ENCODE data around the gene NSG1. TPM values are rescaled to one million over a fixed set of nuclear protein-coding genes. Genes with fewer than 3 reads are reported as not detected.

NSG1 gene
- total and polyA plus RNA-seq, 2 of the 8 experiments (the other 6 are each of a cell fraction or from before 2014, with no cell fraction given): 35.7 to 61.4 TPM

GRCh38 chr4:4425696-4426095 lies 38.8 kb downstream of the NSG1 start:
- Histone ChIP-seq H3K4me1 (replicated peaks in 1 of 4; ENCODE audit: control insufficient read depth in 3 of 4, insufficient read depth in 4 of 4, low read length in 3 of 4) (peaks cover 21 to 50% (median 36%) of the 10 kb centered on the region in 4 experiments), H4K20me1 (replicated peaks in 1 of 2; ENCODE audit: control insufficient read depth in 1 of 2, insufficient read depth in 2 of 2, low read length in 2 of 2) (no peaks in the 10 kb centered on the region), H3K27me3 (replicated peaks in 1 of 4; ENCODE audit: control insufficient read depth in 3 of 4, extremely low read depth in 1 of 4, insufficient read depth in 3 of 4, low read length in 3 of 4) (no peaks in the 10 kb centered on the region; a peak in 1 of 7 replicates), H3K79me1 (ENCODE audit: low read depth, low read length) (no peaks in the 10 kb centered on the region), H2AFZ (ENCODE audit: low read length) (no peak overlapping the region), H3K27ac (ENCODE audit: low read depth, low read length) (no peak overlapping the region), H2BK20ac (ENCODE audit: low read length) (peak overlapping the region; percentile 82; the same call in 1 of the 2 replicates), H3K79me2 (ENCODE audit: control insufficient read depth in 1 of 2, insufficient read depth in 2 of 2, low read length in 2 of 2) (no peaks in the 10 kb centered on the region), H4K8ac (ENCODE audit: extremely low read depth, insufficient read depth, low read length) (no peak overlapping the region), H2BK15ac (ENCODE audit: low read length) (peak overlapping the region; percentile 22), H4K91ac (replicated peaks; ENCODE audit: insufficient read length, low read length) (peak overlapping the region; percentile 59), H2BK12ac (ENCODE audit: low read depth, low read length) (no peak overlapping the region; the same call in 1 of the 2 replicates), H3K14ac (ENCODE audit: insufficient read length) (no peak overlapping the region), H3K36me3 (ENCODE audit: control insufficient read depth in 2 of 4, insufficient read depth in 4 of 4, low read length in 3 of 4) (peaks cover 0 to 3% (median under 1%) of the 10 kb centered on the region in 4 experiments; a peak in 2 of 8 replicates), H3K23ac (ENCODE audit: insufficient read length) (no peak overlapping the region), H2BK120ac (replicated peaks; ENCODE audit: low read depth, low read length) (no peak overlapping the region), H4K5ac (ENCODE audit: insufficient read length, low read depth, low read length) (no peak overlapping the region), H3K4ac (replicated peaks; ENCODE audit: insufficient read length, low read depth, low read length) (peak overlapping the region; percentile 17), H3K56ac (replicated peaks; ENCODE audit: insufficient read length, low read depth, low read length) (no peak overlapping the region), H2AK5ac (ENCODE audit: low read depth, low read length) (peak overlapping the region; percentile 26; the same call in 1 of the 2 replicates), H3K4me3 (ENCODE audit: extremely low read depth in 1 of 4, insufficient read depth in 2 of 4, low read depth in 3 of 4, low read length in 4 of 4) (no peak overlapping the region), H3K9me3 (ENCODE audit: insufficient read depth in 2 of 2, low read depth in 1 of 2, low read length in 1 of 2) (no peaks in the 10 kb centered on the region), H3K23me2 (ENCODE audit: low read depth, low read length) (no peaks in the 10 kb centered on the region), H3K18ac (ENCODE audit: extremely low read depth, low read length) (no peak overlapping the region; the same call in 1 of the 2 replicates), H3K4me2 (ENCODE audit: insufficient read depth in 1 of 2, low read depth in 2 of 2, low read length in 2 of 2) (no peak overlapping the region; a peak in 1 of 4 replicates), H2BK5ac (ENCODE audit: low read depth, low read length) (peak overlapping the region; percentile 36; the same call in 1 of the 2 replicates), H3K9ac (replicated peaks in 1 of 4; ENCODE audit: extremely low read depth in 1 of 4, low read depth in 3 of 4, low read length in 3 of 4) (no peak overlapping the region)
- CTCF ChIA-PET (ENCODE audit: partially characterized antibody): interaction anchor here (0.8 to 3.8 kb wide), 11 partner anchors 8 to 165 kb away, joined by 3 to 28 read pairs (median 3); partner anchors contain the start of gene NSG1
- POLR2A ChIA-PET (ENCODE audit: partially characterized antibody): interaction anchor here (1.8 to 4.2 kb wide), 2 partner anchors 10 to 18 kb away, joined by 5 to 17 read pairs; no protein-coding TSS in a partner anchor
- WGBS, 2 experiments (ENCODE audit: extremely low coverage in 1 of 2, insufficient coverage in 1 of 2, insufficient read length in 1 of 2, insufficient replicate concordance in 2 of 2, low coverage in 1 of 2, low lambda C conversion rate in 2 of 2, missing lambda C conversion rate in 1 of 2): 93% methylated on average over 7 of the region's 7 CpGs; no CpG with 5 or more reads in 1 of the 2 experiments
- no peak for DNase-seq (ENCODE audit: low read depth in 1 of 2, low spot score in 2 of 2)
- FAIRE-seq: no peak
- TF ChIP-seq SAP30 (IDR thresholded peaks at IDR 0.05; ENCODE audit: insufficient read depth, insufficient replicate concordance, low read length) (no peak), CTBP2 (IDR thresholded peaks at IDR 0.05; ENCODE audit: borderline replicate concordance, insufficient read depth, insufficient read length, low read length) (no peak), SIRT6 (IDR thresholded peaks at IDR 0.05; ENCODE audit: low read length) (no peak), ASH2L (IDR thresholded peaks at IDR 0.05; ENCODE audit: low read length) (no peak), POLR2AphosphoS5 (IDR thresholded peaks at IDR 0.05; ENCODE audit: low read depth, low read length) (no peak), HDAC2 (IDR thresholded peaks at IDR 0.05; ENCODE audit: borderline replicate concordance in 1 of 2, low read depth in 2 of 2, low read length in 2 of 2) (no peak), ATF2 (IDR thresholded peaks at IDR 0.05; ENCODE audit: low read length) (no peak)

Measured in H1 (cell line).